Mammary epithelial cell (primary cell): ENCODE measurements around the gene FCRL5.

Experiments used
- EZH2 ChIP-seq: IDR thresholded peaks from 2 replicates; pipeline ENCODE4 v1.6.1; 2012; ENCODE audit warnings: low read length, inconsistent platforms, borderline replicate concordance
- TF ChIP-seq, protein P1 (sequence below), 2 donors: IDR thresholded peaks in 1 of 2; conservative IDR thresholded peaks in 1 of 2; 2 replicates each; pipeline ENCODE4 v1.5.1; 2011 to 2012; ENCODE audit warnings: inconsistent platforms in 2 of 2, low read length in 2 of 2, mild to moderate bottlenecking in 2 of 2, control low read depth in 1 of 2, low read depth in 1 of 2; ENCODE audit not compliant: insufficient read depth in 1 of 2; ENCODE audit errors: extremely low read depth in 1 of 2

- TF ChIP-seq, protein P1, sequence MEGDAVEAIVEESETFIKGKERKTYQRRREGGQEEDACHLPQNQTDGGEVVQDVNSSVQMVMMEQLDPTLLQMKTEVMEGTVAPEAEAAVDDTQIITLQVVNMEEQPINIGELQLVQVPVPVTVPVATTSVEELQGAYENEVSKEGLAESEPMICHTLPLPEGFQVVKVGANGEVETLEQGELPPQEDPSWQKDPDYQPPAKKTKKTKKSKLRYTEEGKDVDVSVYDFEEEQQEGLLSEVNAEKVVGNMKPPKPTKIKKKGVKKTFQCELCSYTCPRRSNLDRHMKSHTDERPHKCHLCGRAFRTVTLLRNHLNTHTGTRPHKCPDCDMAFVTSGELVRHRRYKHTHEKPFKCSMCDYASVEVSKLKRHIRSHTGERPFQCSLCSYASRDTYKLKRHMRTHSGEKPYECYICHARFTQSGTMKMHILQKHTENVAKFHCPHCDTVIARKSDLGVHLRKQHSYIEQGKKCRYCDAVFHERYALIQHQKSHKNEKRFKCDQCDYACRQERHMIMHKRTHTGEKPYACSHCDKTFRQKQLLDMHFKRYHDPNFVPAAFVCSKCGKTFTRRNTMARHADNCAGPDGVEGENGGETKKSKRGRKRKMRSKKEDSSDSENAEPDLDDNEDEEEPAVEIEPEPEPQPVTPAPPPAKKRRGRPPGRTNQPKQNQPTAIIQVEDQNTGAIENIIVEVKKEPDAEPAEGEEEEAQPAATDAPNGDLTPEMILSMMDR (conservative IDR thresholded peaks at IDR 0.05 in 1 of 2, IDR thresholded peaks at IDR 0.05 in 1 of 2; ENCODE audit: extremely low read depth in 1 of 2, insufficient read depth in 1 of 2, low read depth in 1 of 2, low read length in 2 of 2) = no peak
- TF ChIP-seq EZH2 = no peak
Measured at GRCh38 chr1:157515141-157515540, 37.2 kb downstream of the FCRL5 start.
